ENCODE data around the gene TMEM63A.

Gene TMEM63A

DNA sequence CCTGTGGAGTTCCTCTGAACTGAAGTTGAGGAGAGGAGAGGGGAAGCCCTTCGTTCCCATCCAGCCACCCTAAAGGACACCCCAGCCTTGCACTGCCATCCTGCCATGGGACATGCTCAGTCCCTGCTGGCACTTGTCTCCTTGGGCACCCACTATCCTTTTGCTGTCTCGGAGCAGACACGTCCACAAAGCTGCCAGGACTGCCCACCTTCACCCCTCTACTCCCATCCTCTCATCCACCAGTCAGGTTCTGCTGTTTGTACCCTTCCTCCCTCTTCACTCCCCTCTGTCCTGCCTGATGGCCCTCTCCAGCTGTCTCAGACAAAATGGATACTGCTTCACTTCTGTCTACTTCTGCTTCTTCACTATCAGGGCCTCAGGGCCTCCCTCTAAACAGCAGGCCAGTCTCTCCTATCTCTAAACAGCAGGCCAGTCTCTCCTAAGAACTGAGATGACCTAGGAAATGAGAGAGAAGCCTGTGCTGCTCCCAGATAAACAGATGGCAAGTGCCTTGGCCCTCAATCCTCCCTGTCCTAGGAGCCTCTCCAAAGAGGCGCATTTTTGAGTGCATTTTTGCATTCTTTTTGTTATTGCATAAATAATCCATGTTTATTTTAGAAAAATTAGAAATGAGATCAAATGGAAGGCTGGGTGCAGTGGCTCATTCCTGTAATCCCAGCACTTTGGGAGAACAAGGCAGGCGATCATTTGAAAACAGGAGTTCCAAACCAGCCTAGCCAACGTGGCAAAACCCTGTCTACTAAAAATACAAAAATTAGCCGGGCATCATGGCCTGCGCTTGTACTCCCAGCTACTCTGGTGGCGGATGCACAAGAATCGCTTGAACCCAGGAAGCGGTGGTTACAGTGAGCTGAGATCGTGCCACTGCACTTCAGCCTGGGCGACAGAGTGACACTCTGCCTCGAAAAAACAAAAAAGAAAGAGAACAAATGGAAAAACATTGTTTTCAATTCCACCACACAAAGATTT lies 46.3 kb upstream of the TMEM63A start:
- no peak overlapping the region for H3K27ac ChIP-seq (ENCODE audit: low read depth, low read length)
- TF ChIP-seq, protein P1, sequence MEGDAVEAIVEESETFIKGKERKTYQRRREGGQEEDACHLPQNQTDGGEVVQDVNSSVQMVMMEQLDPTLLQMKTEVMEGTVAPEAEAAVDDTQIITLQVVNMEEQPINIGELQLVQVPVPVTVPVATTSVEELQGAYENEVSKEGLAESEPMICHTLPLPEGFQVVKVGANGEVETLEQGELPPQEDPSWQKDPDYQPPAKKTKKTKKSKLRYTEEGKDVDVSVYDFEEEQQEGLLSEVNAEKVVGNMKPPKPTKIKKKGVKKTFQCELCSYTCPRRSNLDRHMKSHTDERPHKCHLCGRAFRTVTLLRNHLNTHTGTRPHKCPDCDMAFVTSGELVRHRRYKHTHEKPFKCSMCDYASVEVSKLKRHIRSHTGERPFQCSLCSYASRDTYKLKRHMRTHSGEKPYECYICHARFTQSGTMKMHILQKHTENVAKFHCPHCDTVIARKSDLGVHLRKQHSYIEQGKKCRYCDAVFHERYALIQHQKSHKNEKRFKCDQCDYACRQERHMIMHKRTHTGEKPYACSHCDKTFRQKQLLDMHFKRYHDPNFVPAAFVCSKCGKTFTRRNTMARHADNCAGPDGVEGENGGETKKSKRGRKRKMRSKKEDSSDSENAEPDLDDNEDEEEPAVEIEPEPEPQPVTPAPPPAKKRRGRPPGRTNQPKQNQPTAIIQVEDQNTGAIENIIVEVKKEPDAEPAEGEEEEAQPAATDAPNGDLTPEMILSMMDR (IDR thresholded peaks at IDR 0.05; ENCODE audit: low read depth, low read length, poor library complexity, severe bottlenecking), result no peak
- TF ChIP-seq EZH2phosphoT487 (IDR thresholded peaks at IDR 0.05; ENCODE audit: borderline replicate concordance, low read length), result no peak
- H3K36me3 ChIP-seq (ENCODE audit: control insufficient read depth, low read length), result peaks cover 4% of the 10 kb centered on the region
- peaks cover 8% of the 10 kb centered on the region for H3K79me2 ChIP-seq (ENCODE audit: control insufficient read depth, low read length)
- H3K9me3 ChIP-seq (ENCODE audit: control insufficient read depth, insufficient read depth, low read length), result no peaks in the 10 kb centered on the region
- no peak overlapping the region for H3K4me2 ChIP-seq (ENCODE audit: low read length)
- H3K4me3 ChIP-seq (ENCODE audit: low read length), result no peak overlapping the region
- no peaks in the 10 kb centered on the region for H3F3A ChIP-seq (ENCODE audit: control insufficient read depth, insufficient read depth)
- H4K20me1 ChIP-seq (ENCODE audit: control insufficient read depth, insufficient read depth, low read depth, low read length), result no peaks in the 10 kb centered on the region
- H3K9me2 ChIP-seq (replicated peaks; ENCODE audit: control insufficient read depth, low read length), result no peaks in the 10 kb centered on the region
- no peaks in the 10 kb centered on the region for H3K27me3 ChIP-seq (ENCODE audit: control insufficient read depth, low read length)
- peaks cover 11% of the 10 kb centered on the region for H3K4me1 ChIP-seq (ENCODE audit: control insufficient read depth, low read length)

DNA sequence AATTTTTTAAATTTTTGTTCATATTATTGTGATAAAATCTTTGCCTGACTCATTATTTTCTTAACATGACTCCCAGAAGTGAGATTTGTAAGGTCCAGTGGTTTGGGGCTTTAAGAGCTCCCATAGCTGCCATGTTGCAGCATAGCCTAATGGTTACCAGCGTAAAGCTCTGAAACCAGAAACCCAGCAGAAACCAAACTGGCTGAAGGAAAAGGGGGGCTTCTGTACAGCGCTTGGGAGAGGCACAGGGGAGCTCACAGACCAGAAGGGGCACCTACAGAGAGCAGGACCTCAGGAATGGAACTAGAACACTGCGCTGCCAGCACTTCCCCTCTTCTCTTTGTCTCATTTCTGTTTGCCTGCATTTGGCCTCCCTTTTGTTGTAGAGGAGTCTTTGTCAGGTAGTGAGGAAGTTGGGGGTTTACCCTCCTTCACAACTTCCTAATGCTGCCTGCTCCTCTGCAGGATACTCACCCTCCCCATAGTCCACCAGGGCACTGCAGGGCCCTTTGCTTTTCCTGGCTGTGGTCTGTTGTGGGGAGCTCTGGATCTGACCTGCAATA lies 44.5 kb upstream of the TMEM63A start:
- Histone ChIP-seq H3K4me1 (ENCODE audit: control insufficient read depth, low read length) (peaks cover 22% of the 10 kb centered on the region), H3K27me3 (ENCODE audit: control insufficient read depth, low read length) (no peaks in the 10 kb centered on the region), H3K27ac (ENCODE audit: low read depth, low read length) (no peak overlapping the region), H4K20me1 (ENCODE audit: control insufficient read depth, insufficient read depth, low read depth, low read length) (no peaks in the 10 kb centered on the region), H3K4me2 (ENCODE audit: low read length) (no peak overlapping the region), H3K36me3 (ENCODE audit: control insufficient read depth, low read length) (peaks cover 20% of the 10 kb centered on the region), H3K9me3 (ENCODE audit: control insufficient read depth, insufficient read depth, low read length) (no peaks in the 10 kb centered on the region), H3F3A (ENCODE audit: control insufficient read depth, insufficient read depth) (no peaks in the 10 kb centered on the region), H3K9me2 (replicated peaks; ENCODE audit: control insufficient read depth, low read length) (no peaks in the 10 kb centered on the region), H3K4me3 (ENCODE audit: low read length) (no peak overlapping the region), H3K79me2 (ENCODE audit: control insufficient read depth, low read length) (peaks cover 26% of the 10 kb centered on the region)
- TF ChIP-seq, protein P1 (IDR thresholded peaks at IDR 0.05; ENCODE audit: low read depth, low read length, poor library complexity, severe bottlenecking), result no peak
- TF ChIP-seq EZH2phosphoT487 (IDR thresholded peaks at IDR 0.05; ENCODE audit: borderline replicate concordance, low read length), result no peak

DNA sequence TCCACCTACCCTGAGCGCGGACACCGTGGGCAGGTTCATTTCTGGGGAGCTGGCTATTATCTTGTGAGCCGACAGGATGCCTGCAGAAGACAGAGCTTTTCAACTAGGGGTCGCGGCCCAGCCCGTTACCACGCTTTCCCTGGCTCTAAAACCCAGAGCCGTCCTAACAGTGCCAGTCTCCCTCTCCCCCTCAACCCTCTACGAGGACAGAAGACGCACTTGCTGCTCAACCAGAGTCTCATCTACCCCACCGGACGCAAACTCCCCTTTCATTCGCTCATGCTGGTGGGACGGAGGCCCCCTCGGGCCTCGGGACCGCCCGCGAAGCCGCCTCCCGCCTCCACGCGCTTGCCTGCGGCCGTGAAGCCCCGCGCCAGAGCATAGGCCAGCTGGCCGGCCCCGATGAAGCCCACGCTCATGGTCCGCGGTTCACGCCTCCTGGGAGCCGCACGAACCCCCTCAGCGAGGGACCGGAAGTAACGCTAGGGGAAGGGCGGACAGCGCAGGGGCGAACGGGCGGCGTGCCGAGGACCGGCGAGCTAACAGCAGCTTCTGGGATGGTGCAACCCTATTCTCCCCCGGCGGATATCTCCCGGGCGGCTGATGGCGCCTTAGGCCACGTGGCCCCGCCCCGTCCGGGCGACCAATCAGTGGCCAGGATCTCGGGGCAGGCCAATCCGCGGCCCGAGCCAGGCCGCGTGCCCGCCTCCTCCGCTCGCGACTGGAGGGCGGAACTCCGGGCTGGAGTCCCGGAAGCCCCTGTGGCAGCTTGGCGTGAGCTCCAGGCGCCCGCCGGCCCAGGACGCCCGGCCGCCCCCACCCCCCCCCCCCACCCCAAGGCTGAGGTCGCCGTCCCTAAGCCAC lies 41.7 kb upstream of the TMEM63A start, which contains the start of gene PYCR2:
TSS of gene PYCR2 (minus strand) at position 559 of the 864 bp plus-strand sequence. CDS start at position 419, 140 bp downstream.
- H3K9me3 ChIP-seq (ENCODE audit: control insufficient read depth, insufficient read depth, low read length), result no peaks in the 10 kb centered on the region
- H4K20me1 ChIP-seq (ENCODE audit: control insufficient read depth, insufficient read depth, low read depth, low read length), result no peaks in the 10 kb centered on the region
- peaks cover 22% of the 10 kb centered on the region for H3K4me1 ChIP-seq (ENCODE audit: control insufficient read depth, low read length)
- TF ChIP-seq EZH2phosphoT487 (IDR thresholded peaks at IDR 0.05; ENCODE audit: borderline replicate concordance, low read length), result no peak
- TF ChIP-seq, protein P1 (IDR thresholded peaks at IDR 0.05; ENCODE audit: low read depth, low read length, poor library complexity, severe bottlenecking), result no peak
- H3K4me2 ChIP-seq (ENCODE audit: low read length), result peak within 1 kb of the TSS; percentile 92
- H3K79me2 ChIP-seq (ENCODE audit: control insufficient read depth, low read length), result peaks cover 29% of the 10 kb centered on the region
- H3K4me3 ChIP-seq (ENCODE audit: low read length), result peak within 1 kb of the TSS; percentile 99
- H3F3A ChIP-seq (ENCODE audit: control insufficient read depth, insufficient read depth), result no peaks in the 10 kb centered on the region
- no peaks in the 10 kb centered on the region for H3K27me3 ChIP-seq (ENCODE audit: control insufficient read depth, low read length)
- peaks cover 42% of the 10 kb centered on the region for H3K36me3 ChIP-seq (ENCODE audit: control insufficient read depth, low read length)
- H3K27ac ChIP-seq (ENCODE audit: low read depth, low read length), result peak within 1 kb of the TSS; percentile 80
- H3K9me2 ChIP-seq (replicated peaks; ENCODE audit: control insufficient read depth, low read length), result no peaks in the 10 kb centered on the region

All from DOHH2 (cell line).